ENCODE data around the gene GALT.

- TF ChIP-seq CTCF (IDR thresholded peaks at IDR 0.05) (no peak), POLR2A (IDR thresholded peaks at IDR 0.05) (no peak)
These were observed 16.2 kb downstream of the GALT start, which contains the start of gene CCL27 for GRCh38 chr9:34662526-34663302.
